Body of pancreas (tissue), 4 donors: ENCODE measurements around the gene SYT2. TPM values are rescaled to one million over a fixed set of nuclear protein-coding genes. Genes with fewer than 3 reads are reported as not detected.

Experiments
- ATAC-seq: fragments of 150-250 bp; one replicate; pipeline ENCODE4 v1.9.1; 2016
- DNase-seq, 4 donors: peaks; one replicate each; pipeline ENCODE4 v3.0.0-alpha.2; 2019
- H3K27ac ChIP-seq, 4 donors: fragments of 200-600 bp; sonication (generic); 1 replicate in 3 of 4; 2 replicates in 1 of 4; pipeline versions ENCODE4 v1.5.1 to v1.6.1; 2016 to 2019; ENCODE audit warnings: mild to moderate bottlenecking in 1 of 4, mixed read lengths in 1 of 4, moderate library complexity in 1 of 4
- H3K27me3 ChIP-seq, 2 donors: fragments of 200-600 bp; sonication (generic); one replicate each; pipeline ENCODE4 v1.6.0; 2016; ENCODE audit warnings: mild to moderate bottlenecking in 1 of 2
- H3K36me3 ChIP-seq, 2 donors: fragments of 200-600 bp; sonication (generic); replicated peaks in 1 of 2; 2 replicates each; pipeline ENCODE4 v1.5.1; 2016; ENCODE audit warnings: low read depth in 2 of 2; ENCODE audit not compliant: insufficient read depth in 1 of 2
- H3K4me1 ChIP-seq: fragments of 200-600 bp; sonication (generic); one replicate; pipeline ENCODE4 v1.6.0; 2016
- H3K4me3 ChIP-seq, 2 donors: fragments of 200-600 bp; sonication (generic); 1 replicate in 1 of 2; 2 replicates in 1 of 2; pipeline ENCODE4 v1.5.1; 2016 to 2019
- H3K9me3 ChIP-seq, 3 donors: fragments of 200-600 bp; sonication (generic); 1 replicate in 2 of 3; 2 replicates in 1 of 3; pipeline ENCODE4 v1.5.1; 2016
- CTCF ChIP-seq, 7 experiments: fragments of 450-650 bp in 4 of 7; fragments of 200-600 bp in 3 of 7; sonication (generic) in 3 of 7; IDR thresholded peaks; one replicate each; pipeline ENCODE4 v1.5.1; 2016 to 2019; ENCODE audit warnings: antibody characterized with exemption in 7 of 7
- POLR2A ChIP-seq, 3 donors: fragments of 450-650 bp; IDR thresholded peaks; one replicate each; pipeline ENCODE4 v1.6.1; 2016; ENCODE audit warnings: antibody characterized with exemption in 3 of 3, mild to moderate bottlenecking in 2 of 3
- WGBS, 2 donors: methylation state at CpG; one replicate each; pipeline ENCODE4 v1.1.5; 2017; 5-methylcytosine and 5-hydroxymethylcytosine counted together
- intact Hi-C: fragments of 100-400 bp; cut with DNase I; formaldehyde crosslinking; loops from one replicate; pipeline ENCODE4 v1.15.1; 2023
- total RNA-seq, 2 donors: library from RNA; depleted of rRNA; stranded (reverse); fragments of >200 nt; gene quantifications; one replicate each; pipeline ENCODE4 v1.1.0, GENCODE V29; 2016

Gene SYT2
- total RNA-seq, 2 donors from 2014 or later = not detected

DNA sequence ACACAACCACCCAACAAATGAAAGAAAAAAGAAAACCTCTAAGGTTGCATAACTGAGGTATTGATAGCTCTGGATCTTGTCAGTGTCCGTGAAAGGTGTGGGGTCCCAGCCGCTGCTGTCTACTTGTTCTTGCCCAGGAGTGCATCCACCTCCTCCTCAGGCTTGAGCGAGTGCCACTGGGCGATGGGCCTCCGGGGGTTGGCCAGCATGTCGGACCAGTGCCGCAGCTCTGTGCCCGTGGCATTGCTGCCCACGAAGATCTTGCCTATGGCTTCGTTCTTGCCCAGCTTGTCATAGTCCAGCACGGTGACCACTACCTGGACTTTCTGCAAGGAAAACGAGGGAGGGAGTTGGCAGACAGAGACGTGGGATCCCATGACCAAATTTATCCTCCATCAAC, 113.6 kb downstream of the SYT2 start:
- H3K4me1 ChIP-seq = no peaks in the 10 kb centered on the region
- ATAC-seq (no peak), DNase-seq (no peak)
- TF ChIP-seq CTCF (IDR thresholded peaks at IDR 0.05) (no peak), POLR2A (IDR thresholded peaks at IDR 0.05) (no peak)
- intact Hi-C loops = loop anchor here (10.0 kb wide), 1 partner anchor 92 kb away; no protein-coding TSS in a partner anchor
- H3K9me3 ChIP-seq = no peaks in the 10 kb centered on the region
- no peaks in the 10 kb centered on the region for H3K27me3 ChIP-seq
- H3K27ac ChIP-seq = no peak overlapping the region
- WGBS, 2 donors = 83 to 86% methylated on average over 13 of the region's 13 CpGs
- no peaks in the 10 kb centered on the region for H3K36me3 ChIP-seq
- no peak overlapping the region for H3K4me3 ChIP-seq

- Histone ChIP-seq H3K36me3 (no peaks in the 10 kb centered on the region), H3K27me3 (no peaks in the 10 kb centered on the region), H3K4me1 (peaks cover 4% of the 10 kb centered on the region), H3K27ac (no peak overlapping the region), H3K4me3 (no peak overlapping the region), H3K9me3 (no peaks in the 10 kb centered on the region)
- no peak for DNase-seq
- intact Hi-C loops = loop anchor here (10.0 kb wide), 1 partner anchor 89 kb away; no protein-coding TSS in a partner anchor
- TF ChIP-seq CTCF (IDR thresholded peaks at IDR 0.05) (no peak), POLR2A (IDR thresholded peaks at IDR 0.05) (no peak)
- 80 to 83% methylated on average over 2 to 4 of the region's 4 CpGs for WGBS, 2 donors
- no peak for ATAC-seq
Measured at GRCh38 chr1:202593845-202594244, 116.4 kb downstream of the SYT2 start.

- Histone ChIP-seq H3K36me3 (no peaks in the 10 kb centered on the region), H3K27ac (no peak overlapping the region), H3K4me1 (peaks cover 4% of the 10 kb centered on the region), H3K9me3 (no peaks in the 10 kb centered on the region), H3K27me3 (no peaks in the 10 kb centered on the region), H3K4me3 (no peak overlapping the region)
- intact Hi-C loops = loop anchor here (10.0 kb wide), 1 partner anchor 87 kb away; no protein-coding TSS in a partner anchor
- no peak for DNase-seq
- TF ChIP-seq CTCF (IDR thresholded peaks at IDR 0.05) = no peak
- no peak for TF ChIP-seq POLR2A (IDR thresholded peaks at IDR 0.05)
- 88 to 93% methylated on average over 5 to 7 of the region's 7 CpGs for WGBS, 2 donors
- ATAC-seq = no peak
Measured at GRCh38 chr1:202592146-202592545, 118.1 kb downstream of the SYT2 start.

- H3K4me3 ChIP-seq = no peak overlapping the region
- ATAC-seq (no peak), DNase-seq (no peak)
- H3K9me3 ChIP-seq = no peaks in the 10 kb centered on the region
- H3K36me3 ChIP-seq = no peaks in the 10 kb centered on the region
- TF ChIP-seq CTCF (IDR thresholded peaks at IDR 0.05) = no peak
- no peak for TF ChIP-seq POLR2A (IDR thresholded peaks at IDR 0.05)
- peaks cover 4% of the 10 kb centered on the region for H3K4me1 ChIP-seq
- H3K27me3 ChIP-seq = no peaks in the 10 kb centered on the region
- intact Hi-C loops = loop anchor here (10.0 kb wide), 1 partner anchor 87 kb away; no protein-coding TSS in a partner anchor
- H3K27ac ChIP-seq = no peak overlapping the region
- 85 to 99% methylated on average over 5 to 7 of the region's 7 CpGs for WGBS, 2 donors
Measured at GRCh38 chr1:202591515-202591914, 118.7 kb downstream of the SYT2 start.

DNA sequence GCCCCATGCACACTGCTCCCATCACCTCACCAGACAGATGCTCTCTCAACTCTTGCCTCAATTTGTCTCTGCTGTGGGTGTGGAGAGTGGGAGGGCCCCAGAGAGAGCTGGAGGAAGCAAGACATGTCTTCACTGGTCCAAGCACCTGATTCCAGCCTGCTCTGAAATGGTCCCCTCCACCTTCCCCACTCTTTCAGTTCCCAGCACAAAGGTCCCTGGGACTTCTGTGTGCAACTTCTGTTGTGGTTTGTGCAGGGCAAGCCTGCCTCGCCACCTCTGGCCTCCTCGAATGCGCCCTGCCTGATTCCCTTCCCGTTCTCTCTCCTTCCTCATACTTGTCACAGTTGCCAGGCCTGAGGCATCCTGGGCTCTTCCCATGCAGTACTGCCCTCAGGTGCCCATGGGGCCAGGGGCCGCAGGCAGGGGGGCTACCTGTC, 119.3 kb downstream of the SYT2 start:
- no peak for TF ChIP-seq POLR2A (IDR thresholded peaks at IDR 0.05)
- TF ChIP-seq CTCF (IDR thresholded peaks at IDR 0.05) = no peak
- Histone ChIP-seq H3K27me3 (no peaks in the 10 kb centered on the region), H3K36me3 (no peaks in the 10 kb centered on the region), H3K4me1 (peaks cover 9% of the 10 kb centered on the region), H3K9me3 (no peaks in the 10 kb centered on the region), H3K27ac (no peak overlapping the region), H3K4me3 (no peak overlapping the region)
- no peak for ATAC-seq
- no peak for DNase-seq
- intact Hi-C loops = loop anchor here (10.0 kb wide), 1 partner anchor 86 kb away; no protein-coding TSS in a partner anchor
- WGBS, 2 donors = 85 to 89% methylated on average over 5 of the region's 5 CpGs
